ENCODE measurements around the gene ANKRD62. TPM values are rescaled to one million over a fixed set of nuclear protein-coding genes. Genes with fewer than 3 reads are reported as not detected.

The ANKRD62 gene
- total and polyA plus RNA-seq, 9 of the 15 experiments (the other 6 are each of a cell fraction or from before 2014, with no cell fraction given): 0.16 to 1.1 (median 0.45) TPM; not detected in 1

DNA sequence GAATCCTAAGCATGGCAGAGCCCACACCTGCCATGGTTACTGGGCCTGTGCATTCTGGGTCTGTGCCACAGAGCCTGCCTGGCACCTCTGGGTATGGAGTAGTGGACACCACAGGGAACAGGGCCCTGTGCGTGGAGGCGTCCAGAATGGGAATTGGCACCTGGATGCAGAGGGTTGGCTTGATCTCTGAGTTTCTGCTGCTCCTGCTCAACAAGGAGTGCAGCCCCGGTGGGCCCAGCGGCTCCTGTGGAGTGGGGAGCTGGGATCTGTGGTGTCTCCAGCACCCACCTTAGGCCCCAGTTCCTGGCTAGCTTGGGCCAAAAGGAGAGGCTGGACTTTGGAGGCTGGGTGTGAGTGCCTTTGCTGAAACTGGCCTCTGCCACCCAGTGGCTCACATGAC, 7.9 kb upstream of the ANKRD62 start:
- no peak overlapping the region for H2AFZ ChIP-seq (ENCODE audit: low read depth, low read length)
- no peaks in the 10 kb centered on the region for H3K9me1 ChIP-seq (ENCODE audit: control insufficient read depth, insufficient read depth, low read length)
- H3K4me3 ChIP-seq: no peak overlapping the region
- H3K4me1 ChIP-seq (replicated peaks in 1 of 2; ENCODE audit: control insufficient read depth in 2 of 2, insufficient read depth in 2 of 2, low read length in 2 of 2): peaks cover 0 to 7% of the 10 kb centered on the region in 2 experiments; a peak in 1 of 5 replicates
- H3K36me3 ChIP-seq (ENCODE audit: control insufficient read depth, insufficient read depth, low read length): no peaks in the 10 kb centered on the region
- FAIRE-seq (no peak), DNase-seq (ENCODE audit: extremely low read depth in 1 of 4, low spot score in 3 of 4) (no peak), ATAC-seq (no peak)
- BruUV-seq (replicated peaks): no TSS peak
- no peaks in the 10 kb centered on the region for H3K9me3 ChIP-seq (replicated peaks; ENCODE audit: control insufficient read depth, insufficient read depth, low read depth, low read length)
- no peaks in the 10 kb centered on the region for H3K79me2 ChIP-seq (ENCODE audit: control insufficient read depth, insufficient read depth, low read length)
- H3K9ac ChIP-seq (ENCODE audit: insufficient read depth in 1 of 2, low read depth in 2 of 2, low read length in 2 of 2): no peak overlapping the region
- H4K20me1 ChIP-seq (replicated peaks; ENCODE audit: control insufficient read depth, insufficient read depth, low read length): no peaks in the 10 kb centered on the region; the same call in 1 of the 2 replicates
- in situ Hi-C loops (cut with MboI) (no loop called here), intact Hi-C loops (cut with micrococcal nuclease) (no loop called here)
- POLR2A ChIA-PET: no interaction called here
- TF ChIP-seq, protein P1, sequence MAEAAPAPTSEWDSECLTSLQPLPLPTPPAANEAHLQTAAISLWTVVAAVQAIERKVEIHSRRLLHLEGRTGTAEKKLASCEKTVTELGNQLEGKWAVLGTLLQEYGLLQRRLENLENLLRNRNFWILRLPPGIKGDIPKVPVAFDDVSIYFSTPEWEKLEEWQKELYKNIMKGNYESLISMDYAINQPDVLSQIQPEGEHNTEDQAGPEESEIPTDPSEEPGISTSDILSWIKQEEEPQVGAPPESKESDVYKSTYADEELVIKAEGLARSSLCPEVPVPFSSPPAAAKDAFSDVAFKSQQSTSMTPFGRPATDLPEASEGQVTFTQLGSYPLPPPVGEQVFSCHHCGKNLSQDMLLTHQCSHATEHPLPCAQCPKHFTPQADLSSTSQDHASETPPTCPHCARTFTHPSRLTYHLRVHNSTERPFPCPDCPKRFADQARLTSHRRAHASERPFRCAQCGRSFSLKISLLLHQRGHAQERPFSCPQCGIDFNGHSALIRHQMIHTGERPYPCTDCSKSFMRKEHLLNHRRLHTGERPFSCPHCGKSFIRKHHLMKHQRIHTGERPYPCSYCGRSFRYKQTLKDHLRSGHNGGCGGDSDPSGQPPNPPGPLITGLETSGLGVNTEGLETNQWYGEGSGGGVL (CRISPR knock-in tag; IDR thresholded peaks at IDR 0.05): no peak
- TF ChIP-seq ZNF224 (CRISPR knock-in tag; IDR thresholded peaks at IDR 0.05): no peak
- TF ChIP-seq, protein P2, sequence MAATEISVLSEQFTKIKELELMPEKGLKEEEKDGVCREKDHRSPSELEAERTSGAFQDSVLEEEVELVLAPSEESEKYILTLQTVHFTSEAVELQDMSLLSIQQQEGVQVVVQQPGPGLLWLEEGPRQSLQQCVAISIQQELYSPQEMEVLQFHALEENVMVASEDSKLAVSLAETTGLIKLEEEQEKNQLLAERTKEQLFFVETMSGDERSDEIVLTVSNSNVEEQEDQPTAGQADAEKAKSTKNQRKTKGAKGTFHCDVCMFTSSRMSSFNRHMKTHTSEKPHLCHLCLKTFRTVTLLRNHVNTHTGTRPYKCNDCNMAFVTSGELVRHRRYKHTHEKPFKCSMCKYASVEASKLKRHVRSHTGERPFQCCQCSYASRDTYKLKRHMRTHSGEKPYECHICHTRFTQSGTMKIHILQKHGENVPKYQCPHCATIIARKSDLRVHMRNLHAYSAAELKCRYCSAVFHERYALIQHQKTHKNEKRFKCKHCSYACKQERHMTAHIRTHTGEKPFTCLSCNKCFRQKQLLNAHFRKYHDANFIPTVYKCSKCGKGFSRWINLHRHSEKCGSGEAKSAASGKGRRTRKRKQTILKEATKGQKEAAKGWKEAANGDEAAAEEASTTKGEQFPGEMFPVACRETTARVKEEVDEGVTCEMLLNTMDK (IDR thresholded peaks at IDR 0.05; ENCODE audit: borderline replicate concordance, insufficient read depth, low read depth, low read length, poor library complexity, severe bottlenecking): no peak
- TF ChIP-seq FUS (optimal IDR thresholded peaks at IDR 0.05; ENCODE audit: low read depth, low read length): no peak
- TF ChIP-seq, protein P3, sequence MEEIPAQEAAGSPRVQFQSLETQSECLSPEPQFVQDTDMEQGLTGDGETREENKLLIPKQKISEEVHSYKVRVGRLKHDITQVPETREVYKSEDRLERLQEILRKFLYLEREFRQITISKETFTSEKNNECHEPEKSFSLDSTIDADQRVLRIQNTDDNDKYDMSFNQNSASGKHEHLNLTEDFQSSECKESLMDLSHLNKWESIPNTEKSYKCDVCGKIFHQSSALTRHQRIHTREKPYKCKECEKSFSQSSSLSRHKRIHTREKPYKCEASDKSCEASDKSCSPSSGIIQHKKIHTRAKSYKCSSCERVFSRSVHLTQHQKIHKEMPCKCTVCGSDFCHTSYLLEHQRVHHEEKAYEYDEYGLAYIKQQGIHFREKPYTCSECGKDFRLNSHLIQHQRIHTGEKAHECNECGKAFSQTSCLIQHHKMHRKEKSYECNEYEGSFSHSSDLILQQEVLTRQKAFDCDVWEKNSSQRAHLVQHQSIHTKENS (CRISPR knock-in tag; IDR thresholded peaks at IDR 0.05): no peak
- TF ChIP-seq ZC3H4 (CRISPR knock-in tag; IDR thresholded peaks at IDR 0.05; ENCODE audit: borderline replicate concordance): no peak
- no peak for TF ChIP-seq RBFOX2 (IDR thresholded peaks at IDR 0.05; ENCODE audit: low read depth, low read length)
- no peak for TF ChIP-seq ZNF23 (CRISPR knock-in tag; IDR thresholded peaks at IDR 0.05)
- no peak for TF ChIP-seq NEUROD1 (IDR thresholded peaks at IDR 0.05; ENCODE audit: borderline replicate concordance, low read depth, low read length, partially characterized antibody)
- TF ChIP-seq ZNF77 (CRISPR knock-in tag; IDR thresholded peaks at IDR 0.05): no peak
- TF ChIP-seq TBL1XR1 (IDR thresholded peaks at IDR 0.05; ENCODE audit: low read length in 2 of 2): no peak
- no peak for TF ChIP-seq HNRNPUL1 (IDR thresholded peaks at IDR 0.05; ENCODE audit: low read length)
- no peak for TF ChIP-seq CBFA2T2 (conservative IDR thresholded peaks at IDR 0.05)
- WGBS (ENCODE audit: insufficient coverage, low coverage, missing lambda C conversion rate): 0% methylated on average over 4 of the region's 4 CpGs
- no peak overlapping the region for H3K4me2 ChIP-seq (ENCODE audit: insufficient read depth, low read length)
- CTCF ChIA-PET (ENCODE audit: low intra/inter-chr PET ratio): no interaction called here
- H3K27ac ChIP-seq (ENCODE audit: extremely low read depth, low read depth, low read length): no peak overlapping the region
- peaks cover 3 to 8% of the 10 kb centered on the region in 2 experiments; a peak in 4 of 5 replicates for H3K27me3 ChIP-seq (ENCODE audit: control insufficient read depth in 2 of 2, insufficient read depth in 2 of 2, low read length in 2 of 2)

Data from K562 (cell line).